DOHH2 (cell line): ENCODE data around the gene ATP5F1B.
A peak's percentile ranks its signal among the peaks of the same experiment; 100 is the strongest.

Source experiments
- H3F3A ChIP-seq: fragments of 200-600 bp; sonication (generic), shearing (Covaris generic); 2 replicates; pipeline ENCODE4 v1.6.0; 2016; ENCODE audit warnings: antibody characterized with exemption, mild to moderate bottlenecking; ENCODE audit not compliant: control insufficient read depth, insufficient read depth
- H3K27ac ChIP-seq: fragments of 200-600 bp; sonication (generic); 2 replicates; pipeline ENCODE4 v1.5.1; 2014; ENCODE audit warnings: low read depth, mild to moderate bottlenecking, low read length, moderate library complexity
- H3K27me3 ChIP-seq: fragments of 200-600 bp; sonication (generic); 2 replicates; pipeline ENCODE4 v1.6.1; 2014; ENCODE audit warnings: mild to moderate bottlenecking, low read length, mixed read lengths; ENCODE audit not compliant: control insufficient read depth
- H3K36me3 ChIP-seq: fragments of 200-600 bp; sonication (generic); 2 replicates; pipeline ENCODE4 v1.6.1; 2014; ENCODE audit warnings: mild to moderate bottlenecking, low read length, moderate library complexity, mixed read lengths; ENCODE audit not compliant: control insufficient read depth
- H3K4me1 ChIP-seq: fragments of 200-600 bp; sonication (generic); 2 replicates; pipeline ENCODE4 v1.6.1; 2014; ENCODE audit warnings: mild to moderate bottlenecking, low read length, mixed read lengths; ENCODE audit not compliant: control insufficient read depth
- H3K4me2 ChIP-seq: fragments of 200-600 bp; sonication (generic); 2 replicates; pipeline ENCODE4 v1.6.0; 2014; ENCODE audit warnings: mild to moderate bottlenecking, low read length, moderate library complexity
- H3K4me3 ChIP-seq: fragments of 200-600 bp; sonication (generic); 2 replicates; pipeline ENCODE4 v1.5.1; 2014; ENCODE audit warnings: mild to moderate bottlenecking, low read length, mixed read lengths
- H3K79me2 ChIP-seq: fragments of 200-600 bp; sonication (generic); 2 replicates; pipeline ENCODE4 v1.6.1; 2014; ENCODE audit warnings: mild to moderate bottlenecking, low read length, mixed read lengths; ENCODE audit not compliant: control insufficient read depth
- H3K9me2 ChIP-seq: fragments of 200-600 bp; sonication (generic); replicated peaks from 2 replicates; pipeline ENCODE4 v1.6.1; 2014; ENCODE audit warnings: mild to moderate bottlenecking, low read length, mixed read lengths; ENCODE audit not compliant: control insufficient read depth
- H3K9me3 ChIP-seq: fragments of 200-600 bp; sonication (generic); 2 replicates; pipeline ENCODE4 v1.6.1; 2014; ENCODE audit warnings: antibody characterized with exemption, low read length, mixed read lengths; ENCODE audit not compliant: control insufficient read depth, insufficient read depth
- H4K20me1 ChIP-seq: fragments of 200-600 bp; sonication (generic); 2 replicates; pipeline ENCODE4 v1.6.0; 2014; ENCODE audit warnings: low read depth, mild to moderate bottlenecking, antibody characterized with exemption, low read length, moderate library complexity; ENCODE audit not compliant: control insufficient read depth, insufficient read depth
- EZH2phosphoT487 ChIP-seq: fragments of 200-600 bp; sonication (generic); IDR thresholded peaks from 2 replicates; pipeline ENCODE4 v1.6.1; 2017; ENCODE audit warnings: borderline replicate concordance, mild to moderate bottlenecking, antibody characterized with exemption, low read length, moderate library complexity, mixed read lengths
- TF ChIP-seq, protein P1 (sequence below): fragments of 200-600 bp; sonication (generic); IDR thresholded peaks from one replicate; pipeline ENCODE4 v1.5.1; 2014; ENCODE audit warnings: antibody characterized with exemption, mild to moderate bottlenecking, low read depth, low read length; ENCODE audit not compliant: poor library complexity, severe bottlenecking

ATP5F1B gene

DNA sequence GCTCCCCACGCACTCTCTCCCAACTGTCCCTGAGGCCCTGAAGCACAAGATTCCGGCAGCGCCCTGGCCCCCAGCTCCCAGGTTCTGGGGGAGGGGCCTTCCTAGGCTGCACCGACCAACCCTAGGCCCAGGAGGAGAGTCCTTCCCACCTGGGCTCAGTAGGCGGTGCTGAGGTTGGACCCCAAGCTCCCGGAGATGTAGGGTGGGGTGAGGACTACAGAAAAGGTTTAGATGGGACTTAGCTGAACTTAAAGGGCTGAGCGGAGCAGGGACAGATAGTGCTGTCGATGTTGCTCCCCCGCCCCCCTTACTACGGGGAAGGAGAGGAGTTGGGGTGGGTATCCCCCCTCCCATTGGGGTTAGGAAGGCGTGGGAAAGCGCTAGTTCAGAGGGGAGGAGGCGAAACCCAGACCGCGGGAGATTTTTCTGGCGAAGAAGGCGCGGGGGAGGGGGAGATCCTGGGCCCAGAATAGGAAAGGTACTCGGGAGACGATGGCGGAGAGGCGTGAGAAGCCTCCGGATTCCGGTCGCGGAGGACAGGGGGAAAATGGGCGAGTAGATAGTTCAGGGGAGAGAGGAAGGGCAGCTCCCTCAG lies 11.4 kb downstream of the ATP5F1B start:
- no peaks in the 10 kb centered on the region for H3K9me3 ChIP-seq
- peaks cover 43% of the 10 kb centered on the region for H3F3A ChIP-seq
- peak overlapping the region; percentile 94 for H3K4me3 ChIP-seq
- H3K4me2 ChIP-seq, result peak overlapping the region; percentile 93
- H3K4me1 ChIP-seq, result peaks cover 68% of the 10 kb centered on the region
- no peaks in the 10 kb centered on the region for H4K20me1 ChIP-seq
- H3K36me3 ChIP-seq, result peaks cover 30% of the 10 kb centered on the region
- peaks cover 60% of the 10 kb centered on the region for H3K79me2 ChIP-seq
- no peaks in the 10 kb centered on the region for H3K27me3 ChIP-seq
- peak overlapping the region; percentile 72 for H3K27ac ChIP-seq
- TF ChIP-seq EZH2phosphoT487, result no peak
- TF ChIP-seq, protein P1, sequence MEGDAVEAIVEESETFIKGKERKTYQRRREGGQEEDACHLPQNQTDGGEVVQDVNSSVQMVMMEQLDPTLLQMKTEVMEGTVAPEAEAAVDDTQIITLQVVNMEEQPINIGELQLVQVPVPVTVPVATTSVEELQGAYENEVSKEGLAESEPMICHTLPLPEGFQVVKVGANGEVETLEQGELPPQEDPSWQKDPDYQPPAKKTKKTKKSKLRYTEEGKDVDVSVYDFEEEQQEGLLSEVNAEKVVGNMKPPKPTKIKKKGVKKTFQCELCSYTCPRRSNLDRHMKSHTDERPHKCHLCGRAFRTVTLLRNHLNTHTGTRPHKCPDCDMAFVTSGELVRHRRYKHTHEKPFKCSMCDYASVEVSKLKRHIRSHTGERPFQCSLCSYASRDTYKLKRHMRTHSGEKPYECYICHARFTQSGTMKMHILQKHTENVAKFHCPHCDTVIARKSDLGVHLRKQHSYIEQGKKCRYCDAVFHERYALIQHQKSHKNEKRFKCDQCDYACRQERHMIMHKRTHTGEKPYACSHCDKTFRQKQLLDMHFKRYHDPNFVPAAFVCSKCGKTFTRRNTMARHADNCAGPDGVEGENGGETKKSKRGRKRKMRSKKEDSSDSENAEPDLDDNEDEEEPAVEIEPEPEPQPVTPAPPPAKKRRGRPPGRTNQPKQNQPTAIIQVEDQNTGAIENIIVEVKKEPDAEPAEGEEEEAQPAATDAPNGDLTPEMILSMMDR, result no peak
- no peaks in the 10 kb centered on the region for H3K9me2 ChIP-seq

DNA sequence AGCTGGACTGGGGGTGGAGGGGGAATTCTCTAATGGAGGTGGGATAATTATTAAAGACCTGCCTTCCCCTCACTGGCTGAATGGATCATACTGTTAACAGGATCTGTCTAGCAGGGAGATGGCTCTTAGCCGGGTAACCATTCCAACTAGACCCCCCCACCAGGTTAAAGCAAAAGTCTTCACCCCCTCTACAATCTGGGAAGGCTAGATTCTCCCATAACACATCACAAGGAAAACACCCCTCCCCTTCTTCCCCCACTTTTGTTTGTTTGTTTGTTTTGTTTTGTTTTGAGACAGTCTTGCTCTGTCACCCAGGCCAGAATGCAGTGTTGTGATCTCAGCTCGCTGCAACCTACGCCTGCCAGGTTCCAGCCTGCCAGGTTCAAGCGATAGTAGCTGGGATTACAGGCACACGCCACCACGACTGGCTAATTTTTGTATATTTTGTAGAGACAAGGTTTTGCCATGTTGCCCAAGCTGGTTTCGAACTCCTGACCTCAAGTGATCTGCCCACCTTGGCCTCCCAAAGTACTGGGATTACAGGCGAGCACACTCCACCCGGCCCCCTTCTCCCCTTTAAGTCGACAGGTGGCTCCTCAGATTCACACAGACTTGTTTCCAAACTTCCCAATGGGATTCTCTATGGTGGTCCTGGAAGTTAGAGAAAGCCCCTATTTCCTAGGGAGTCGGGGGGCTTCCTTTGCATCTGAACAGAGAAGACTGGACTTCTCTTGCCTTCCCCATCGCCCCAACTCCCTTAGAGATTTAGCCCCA lies 12.1 kb downstream of the ATP5F1B start:
- Histone ChIP-seq H3K4me2 (peak overlapping the region; percentile 93), H3K27ac (peak overlapping the region; percentile 72), H3F3A (peaks cover 42% of the 10 kb centered on the region), H3K9me3 (no peaks in the 10 kb centered on the region), H3K27me3 (no peaks in the 10 kb centered on the region), H4K20me1 (peaks cover 3% of the 10 kb centered on the region; the same call in 1 of the 2 replicates), H3K9me2 (no peaks in the 10 kb centered on the region), H3K36me3 (peaks cover 30% of the 10 kb centered on the region), H3K4me3 (peak overlapping the region; percentile 94), H3K79me2 (peaks cover 67% of the 10 kb centered on the region), H3K4me1 (peaks cover 70% of the 10 kb centered on the region)
- no peak for TF ChIP-seq EZH2phosphoT487
- TF ChIP-seq, protein P1, result no peak

DNA sequence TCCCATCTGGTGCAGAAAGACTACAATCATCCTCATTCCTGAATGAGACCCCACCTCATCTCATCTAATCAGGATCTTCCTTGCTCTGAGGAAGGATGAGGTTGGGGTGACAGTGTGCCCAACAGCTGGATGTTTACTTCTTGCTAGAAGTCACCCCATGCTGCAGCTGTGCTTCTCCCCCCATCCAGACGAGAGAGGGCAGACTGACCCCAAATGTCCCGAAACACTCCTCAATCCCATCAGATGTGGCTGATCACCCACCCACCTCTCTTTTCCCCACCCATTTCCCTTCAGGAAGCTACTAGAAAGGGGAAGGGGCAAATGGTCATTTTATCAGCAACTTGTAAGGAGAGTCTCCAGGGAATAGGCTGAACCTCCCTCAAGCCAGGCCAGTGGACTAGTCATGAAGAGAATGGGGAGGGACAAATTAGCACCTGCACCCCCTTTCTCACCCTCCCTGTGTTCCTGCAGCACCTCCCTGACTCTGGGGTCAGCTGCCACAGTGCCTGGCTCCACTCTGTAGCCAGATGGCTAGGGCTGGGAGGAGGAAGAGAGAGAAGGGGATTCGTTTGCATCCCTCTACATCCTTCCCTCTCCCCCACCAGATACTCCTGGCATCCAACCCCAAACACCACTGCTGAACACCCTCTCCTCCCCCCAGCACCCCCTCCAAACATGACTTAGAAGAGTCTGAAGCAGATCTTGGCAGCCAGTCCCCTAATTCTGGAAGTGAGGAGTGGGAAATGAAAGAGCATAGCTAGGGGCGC lies 12.9 kb downstream of the ATP5F1B start:
- TF ChIP-seq, protein P1, result no peak
- no peak for TF ChIP-seq EZH2phosphoT487
- H3K27ac ChIP-seq, result peak overlapping the region; percentile 68
- H3K4me3 ChIP-seq, result peak overlapping the region; percentile 94
- H3K9me2 ChIP-seq, result no peaks in the 10 kb centered on the region
- peaks cover 75% of the 10 kb centered on the region for H3K79me2 ChIP-seq
- H3K9me3 ChIP-seq, result no peaks in the 10 kb centered on the region
- H3K36me3 ChIP-seq, result peaks cover 25% of the 10 kb centered on the region
- peaks cover 7% of the 10 kb centered on the region; the same call in 1 of the 2 replicates for H4K20me1 ChIP-seq
- H3F3A ChIP-seq, result peaks cover 35% of the 10 kb centered on the region
- H3K4me2 ChIP-seq, result peak overlapping the region; percentile 93
- peaks cover 75% of the 10 kb centered on the region for H3K4me1 ChIP-seq
- no peaks in the 10 kb centered on the region for H3K27me3 ChIP-seq
